Karpas-422 (cell line): ENCODE measurements around the gene TEX13D. TPM values are rescaled to one million over a fixed set of nuclear protein-coding genes. Genes with fewer than 3 reads are reported as not detected.
"Not testable (repeated sequence)": the region's sequence is repeated elsewhere in the genome, so short reads cannot be mapped to it uniquely, and the experiment has no call there.

Experiments
- DNase-seq: peaks from one replicate; pipeline ENCODE4 v3.0.0-alpha.2; 2015
- H2AFZ ChIP-seq: fragments of 200-600 bp; sonication (generic); 2 replicates; pipeline ENCODE4 v1.6.1; 2014; ENCODE audit warnings: antibody characterized with exemption, low read length, mixed read lengths
- H3K27ac ChIP-seq: fragments of 200-600 bp; sonication (generic); 2 replicates; pipeline ENCODE4 v1.5.1; 2014; ENCODE audit warnings: mild to moderate bottlenecking, low read length, moderate library complexity
- H3K27me3 ChIP-seq: fragments of 200-600 bp; sonication (generic); 2 replicates; pipeline ENCODE4 v1.6.1; 2014; ENCODE audit warnings: low read length, mixed read lengths
- H3K36me3 ChIP-seq: fragments of 200-600 bp; sonication (generic); 2 replicates; pipeline ENCODE4 v1.6.1; 2014; ENCODE audit warnings: low read length, mixed read lengths; ENCODE audit not compliant: insufficient read depth
- H3K4me1 ChIP-seq: fragments of 200-600 bp; sonication (generic); 2 replicates; pipeline ENCODE4 v1.6.1; 2014; ENCODE audit warnings: mild to moderate bottlenecking, low read length, mixed read lengths
- H3K4me2 ChIP-seq: fragments of 200-600 bp; sonication (generic); 2 replicates; pipeline ENCODE4 v1.6.1; 2014; ENCODE audit warnings: low read length, low read depth, mild to moderate bottlenecking; ENCODE audit not compliant: poor library complexity, severe bottlenecking
- H3K4me3 ChIP-seq: fragments of 200-600 bp; sonication (generic); 2 replicates; pipeline ENCODE4 v1.5.1; 2014; ENCODE audit warnings: mild to moderate bottlenecking, antibody characterized with exemption, low read length, mixed read lengths
- H3K79me2 ChIP-seq: fragments of 200-600 bp; sonication (generic); 2 replicates; pipeline ENCODE4 v1.6.1; 2014; ENCODE audit warnings: mild to moderate bottlenecking, low read length, mixed read lengths
- H3K9ac ChIP-seq: fragments of 200-600 bp; sonication (generic); 2 replicates; pipeline ENCODE4 v1.6.0; 2014; ENCODE audit warnings: low read length
- H3K9me2 ChIP-seq: fragments of 200-600 bp; sonication (generic), shearing (Covaris generic); replicated peaks from 2 replicates; pipeline ENCODE4 v1.6.0; 2014; ENCODE audit warnings: mild to moderate bottlenecking, low read length, moderate library complexity; ENCODE audit not compliant: insufficient read depth
- H3K9me3 ChIP-seq: fragments of 300-700, 200-600 bp; sonication (generic); 2 replicates; pipeline ENCODE4 v1.6.1; 2014; ENCODE audit warnings: low read length, mixed read lengths
- H4K20me1 ChIP-seq: fragments of 200-600 bp; sonication (generic); 2 replicates; pipeline ENCODE4 v1.6.1; 2014; ENCODE audit warnings: mild to moderate bottlenecking, antibody characterized with exemption, low read length, low read depth; ENCODE audit not compliant: insufficient read depth
- total RNA-seq: library from RNA; depleted of rRNA; stranded (reverse); fragments of >200 nt; shearing (Covaris generic); gene quantifications from 2 replicates; pipeline ENCODE4 v1.2.3, GENCODE V29; 2014; ENCODE audit warnings: low replicate concordance; rRNA removed

The TEX13D gene
- 0.82 and 2.0 TPM in 2 replicates for total RNA-seq

DNA sequence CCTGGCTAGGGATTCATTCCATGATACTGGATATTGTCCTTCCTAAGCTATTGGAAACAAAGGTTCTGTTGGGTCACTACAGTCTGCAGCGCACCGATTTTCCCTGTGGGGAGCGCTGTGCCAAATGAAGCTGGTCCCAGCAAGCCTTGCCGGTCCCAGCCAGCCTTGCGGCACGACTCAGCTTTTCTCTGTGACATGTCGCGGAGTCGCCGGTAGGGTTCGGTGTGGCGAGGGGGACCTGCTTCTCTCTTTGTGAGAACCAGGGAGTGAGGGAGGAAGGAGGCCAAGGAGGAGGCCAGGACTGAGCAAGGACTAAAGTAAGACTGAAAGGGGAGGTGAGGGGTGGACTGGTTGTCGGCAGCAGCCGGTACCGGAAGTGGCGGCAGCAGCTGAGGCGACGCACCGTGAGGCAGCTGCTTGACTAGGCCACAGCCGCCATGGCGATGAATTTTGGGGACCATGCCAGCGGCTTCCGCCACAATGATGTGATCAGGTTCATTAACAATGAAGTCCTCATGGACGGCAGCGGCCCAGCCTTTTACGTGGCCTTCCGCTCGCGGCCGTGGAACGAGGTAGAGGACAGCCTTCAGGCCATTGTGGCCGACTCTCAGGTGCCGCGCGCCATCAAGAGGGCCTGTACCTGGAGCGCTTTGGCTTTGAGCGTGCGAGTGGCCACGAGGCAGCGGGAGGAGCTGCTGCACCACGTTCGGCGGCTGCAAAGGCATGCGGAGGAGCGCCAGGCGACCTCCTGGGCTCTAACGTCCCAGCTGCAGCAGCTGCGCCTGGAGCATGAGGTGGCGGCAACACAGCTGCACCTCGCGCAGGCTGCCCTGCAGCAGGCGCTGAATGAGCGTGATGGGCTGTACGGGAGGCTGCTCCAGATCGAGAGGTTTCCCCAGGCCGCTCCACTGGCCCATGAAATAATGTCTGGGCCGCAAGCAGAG lies at the start of gene TEX13D:
TEX13D (plus strand) TSS at position 180 of the 944 bp plus-strand sequence; CDS start at position 438, 258 bp downstream.
- H3K4me3 ChIP-seq = no peak within 1 kb of the TSS

DNA sequence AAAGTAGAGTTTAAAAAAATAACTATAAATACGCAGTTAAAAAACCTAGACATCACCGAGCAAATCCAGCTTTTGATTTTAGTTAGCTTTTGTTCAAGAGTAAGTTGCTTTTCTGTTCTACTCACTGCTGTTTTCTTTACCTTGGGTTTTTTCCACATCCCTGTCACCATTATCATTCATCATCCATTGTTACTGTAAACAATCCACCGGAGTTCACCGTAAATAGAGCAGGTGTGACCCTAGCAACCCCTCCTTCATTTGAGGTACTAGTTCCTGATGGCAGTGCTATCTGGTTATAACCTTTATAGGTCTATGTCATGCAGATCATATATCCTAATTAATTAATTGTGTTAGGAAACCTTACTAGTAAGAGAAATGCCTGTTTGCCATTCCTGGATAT lies 43.0 kb upstream of the TEX13D start:
- H4K20me1 ChIP-seq = no peaks in the 10 kb centered on the region
- no peaks in the 10 kb centered on the region for H3K79me2 ChIP-seq
- H3K9ac ChIP-seq = no peak overlapping the region
- H3K27ac ChIP-seq = no peak overlapping the region
- H3K4me1 ChIP-seq = no peaks in the 10 kb centered on the region
- H3K36me3 ChIP-seq = no peaks in the 10 kb centered on the region
- H3K4me2 ChIP-seq = no peak overlapping the region
- DNase-seq = no peak
- no peak overlapping the region for H3K4me3 ChIP-seq
- no peaks in the 10 kb centered on the region for H3K9me2 ChIP-seq
- no peaks in the 10 kb centered on the region for H3K27me3 ChIP-seq
- no peak overlapping the region for H2AFZ ChIP-seq
- no peaks in the 10 kb centered on the region for H3K9me3 ChIP-seq

More for the DNA sequence above, at the start of gene TEX13D:
- Histone ChIP-seq H3K9me2 (no peaks in the 10 kb centered on the region), H3K27me3 (no peaks in the 10 kb centered on the region), H2AFZ (no peak within 1 kb of the TSS), H3K36me3 (no peaks in the 10 kb centered on the region), H3K9me3 (no peaks in the 10 kb centered on the region), H3K9ac (no peak within 1 kb of the TSS), H3K27ac (no peak within 1 kb of the TSS), H3K4me2 (no peak within 1 kb of the TSS), H3K79me2 (no peaks in the 10 kb centered on the region), H4K20me1 (no peaks in the 10 kb centered on the region), H3K4me1 (peaks cover 25% of the 10 kb centered on the region)
- no peak for DNase-seq

DNA sequence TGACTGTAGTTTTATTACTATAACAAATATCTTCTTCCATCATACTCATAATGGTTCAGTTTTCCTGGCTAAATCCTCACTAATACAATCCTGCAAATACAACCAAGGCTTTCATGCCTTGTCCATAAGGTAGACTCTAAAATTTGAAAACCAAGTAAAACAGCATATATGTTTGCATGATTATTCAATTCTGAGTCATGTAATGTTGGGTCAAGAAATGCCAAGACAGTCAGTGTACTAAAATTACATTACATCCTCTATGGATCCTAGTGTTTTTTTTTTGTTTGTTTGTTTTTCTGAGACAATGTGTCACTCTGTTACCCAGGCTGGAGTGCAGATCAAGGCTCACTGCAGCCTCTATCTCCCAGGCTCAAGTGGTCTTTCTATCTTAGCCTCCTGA lies 38.6 kb upstream of the TEX13D start:
- Histone ChIP-seq H3K9me3 (no peaks in the 10 kb centered on the region), H3K4me2 (no peak overlapping the region), H2AFZ (no peak overlapping the region), H3K4me1 (no peaks in the 10 kb centered on the region), H3K27me3 (no peaks in the 10 kb centered on the region), H3K9me2 (no peaks in the 10 kb centered on the region), H3K79me2 (no peaks in the 10 kb centered on the region), H3K9ac (no peak overlapping the region), H4K20me1 (no peaks in the 10 kb centered on the region), H3K36me3 (no peaks in the 10 kb centered on the region), H3K27ac (no peak overlapping the region), H3K4me3 (no peak overlapping the region)
- DNase-seq = no peak

DNA sequence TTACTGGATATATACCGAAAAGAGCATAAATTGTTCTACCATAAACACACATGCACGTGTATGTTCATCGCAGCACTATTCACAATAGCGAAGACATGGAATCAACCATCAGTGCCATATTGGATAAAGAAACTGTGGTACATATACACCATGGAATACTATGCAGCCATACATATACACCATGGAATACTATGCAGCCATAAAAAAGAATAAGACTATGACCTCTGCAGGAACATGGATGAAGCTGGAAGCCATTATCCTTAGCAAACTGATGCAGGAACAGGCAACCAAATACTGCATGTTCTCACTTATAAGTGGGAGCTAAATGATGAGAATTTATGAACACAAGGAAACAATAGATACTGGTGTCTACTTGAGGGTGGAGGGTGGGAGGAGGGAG lies 33.1 kb upstream of the TEX13D start:
- not testable (repeated sequence) for H3K9me3 ChIP-seq, H2AFZ ChIP-seq, H3K9ac ChIP-seq, H4K20me1 ChIP-seq, H3K27ac ChIP-seq, H3K36me3 ChIP-seq, H3K4me2 ChIP-seq, H3K9me2 ChIP-seq, DNase-seq, H3K4me1 ChIP-seq, H3K79me2 ChIP-seq, H3K4me3 ChIP-seq, H3K27me3 ChIP-seq

DNA sequence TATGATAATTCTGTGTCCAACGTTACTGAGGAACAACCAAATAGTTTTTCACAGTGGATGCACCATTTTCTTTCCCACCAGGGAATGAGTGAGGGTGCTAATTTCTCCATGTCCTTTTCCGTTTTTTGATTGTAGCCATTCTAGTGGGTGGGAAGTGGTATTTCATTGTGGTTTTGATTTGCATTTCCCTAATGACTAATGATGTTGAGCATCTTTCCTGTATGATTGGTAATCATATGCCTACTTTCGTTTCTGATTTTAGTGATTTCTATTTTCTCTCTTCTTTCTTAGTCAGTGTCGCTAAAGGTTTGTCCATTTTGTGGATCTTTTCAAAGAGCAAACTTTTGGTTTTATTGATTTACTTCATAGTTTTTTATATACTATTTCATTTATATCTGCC lies 32.1 kb upstream of the TEX13D start:
- H2AFZ ChIP-seq = no peak overlapping the region
- no peak overlapping the region for H3K9ac ChIP-seq
- no peaks in the 10 kb centered on the region for H3K9me2 ChIP-seq
- no peak overlapping the region for H3K27ac ChIP-seq
- no peak overlapping the region for H3K4me3 ChIP-seq
- H3K79me2 ChIP-seq = no peaks in the 10 kb centered on the region
- peak overlapping the region; percentile 6 for H3K4me2 ChIP-seq
- H4K20me1 ChIP-seq = no peaks in the 10 kb centered on the region
- no peak for DNase-seq
- H3K36me3 ChIP-seq = no peaks in the 10 kb centered on the region
- H3K4me1 ChIP-seq = no peaks in the 10 kb centered on the region
- no peaks in the 10 kb centered on the region for H3K9me3 ChIP-seq
- no peaks in the 10 kb centered on the region for H3K27me3 ChIP-seq

DNA sequence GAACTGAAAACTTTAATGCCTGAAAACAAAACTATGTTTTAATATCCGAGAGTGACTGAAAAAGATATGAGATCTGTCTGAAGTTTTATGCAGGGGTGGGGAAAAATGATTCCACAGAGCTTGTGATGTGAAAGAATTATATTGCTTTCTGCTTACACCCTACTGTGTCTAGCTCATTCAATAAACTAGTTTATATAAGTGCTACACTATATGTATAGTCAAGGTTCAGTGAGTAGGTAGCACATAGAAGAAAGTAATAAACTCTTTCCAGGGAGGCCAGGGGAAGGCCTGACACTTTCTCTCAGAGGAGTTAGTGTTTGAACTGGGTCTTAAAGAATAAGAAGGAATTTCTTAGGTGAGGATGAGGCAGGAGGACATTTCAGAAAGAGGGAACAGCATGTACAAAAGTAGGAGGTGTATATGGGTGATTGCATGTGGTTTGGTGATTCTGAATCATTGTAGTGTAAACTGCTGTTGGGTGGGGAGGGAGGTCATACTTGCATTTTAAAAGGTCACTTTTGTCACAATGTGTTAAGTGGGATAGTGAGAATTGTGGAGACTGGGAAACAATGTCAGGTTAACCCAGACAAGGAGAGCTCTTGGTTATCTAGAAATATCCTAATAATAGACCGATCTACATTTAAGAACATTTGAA lies 25.1 kb upstream of the TEX13D start:
- H3K27ac ChIP-seq = no peak overlapping the region
- no peak overlapping the region for H2AFZ ChIP-seq
- DNase-seq = no peak
- no peaks in the 10 kb centered on the region for H3K9me2 ChIP-seq
- H3K79me2 ChIP-seq = no peaks in the 10 kb centered on the region
- H3K9me3 ChIP-seq = no peaks in the 10 kb centered on the region
- no peak overlapping the region for H3K4me3 ChIP-seq
- H3K27me3 ChIP-seq = no peaks in the 10 kb centered on the region
- H3K9ac ChIP-seq = no peak overlapping the region
- H4K20me1 ChIP-seq = no peaks in the 10 kb centered on the region
- H3K36me3 ChIP-seq = no peaks in the 10 kb centered on the region
- no peak overlapping the region for H3K4me2 ChIP-seq
- no peaks in the 10 kb centered on the region for H3K4me1 ChIP-seq

DNA sequence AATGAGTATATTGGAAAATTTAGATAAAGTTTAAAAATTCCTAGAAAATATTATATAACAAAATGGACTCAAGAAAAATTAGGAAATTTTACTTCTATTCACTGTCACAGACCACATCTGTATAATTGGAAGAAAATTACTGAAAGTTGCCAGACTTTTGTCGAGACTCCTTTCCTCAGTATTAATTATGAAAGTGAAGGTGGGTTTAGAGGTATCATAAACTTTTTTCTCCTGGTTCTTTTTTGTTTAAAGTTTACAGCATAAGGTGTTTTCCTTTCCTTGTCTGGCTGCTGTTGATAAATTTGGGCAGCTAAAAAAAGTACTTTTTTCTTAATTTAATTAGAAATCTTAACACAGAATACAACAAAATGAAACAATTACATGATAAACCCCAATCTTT lies 6.7 kb upstream of the TEX13D start:
- Histone ChIP-seq H3K27ac (no peak overlapping the region), H3K9ac (no peak overlapping the region), H4K20me1 (no peaks in the 10 kb centered on the region), H2AFZ (no peak overlapping the region), H3K27me3 (no peaks in the 10 kb centered on the region), H3K9me2 (no peaks in the 10 kb centered on the region), H3K4me1 (no peaks in the 10 kb centered on the region), H3K79me2 (no peaks in the 10 kb centered on the region), H3K36me3 (no peaks in the 10 kb centered on the region), H3K9me3 (no peaks in the 10 kb centered on the region), H3K4me3 (no peak overlapping the region), H3K4me2 (no peak overlapping the region)
- DNase-seq = no peak

DNA sequence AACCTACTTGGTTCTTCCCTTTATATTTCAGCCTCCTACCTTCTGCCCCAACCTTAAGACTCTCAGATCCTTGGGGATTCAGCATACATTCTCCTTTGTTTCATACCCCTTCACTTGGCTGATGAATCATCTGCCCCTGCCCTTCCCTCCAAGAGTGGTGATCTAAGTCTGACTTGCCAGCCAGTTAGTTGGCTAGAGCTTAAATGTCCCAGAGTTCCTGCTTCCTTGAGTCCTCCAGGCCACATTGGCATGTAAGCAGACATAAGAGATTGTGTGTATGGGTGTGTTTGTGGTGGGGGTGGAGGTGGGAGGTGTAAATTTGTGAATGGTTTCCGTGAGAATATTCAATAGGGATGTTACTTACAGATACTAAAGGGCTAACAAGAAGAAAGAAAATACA lies 3.7 kb upstream of the TEX13D start:
- peaks cover 5% of the 10 kb centered on the region for H3K4me1 ChIP-seq
- DNase-seq = no peak
- H3K27ac ChIP-seq = no peak overlapping the region
- H3K79me2 ChIP-seq = no peaks in the 10 kb centered on the region
- H3K36me3 ChIP-seq = no peaks in the 10 kb centered on the region
- H3K4me2 ChIP-seq = no peak overlapping the region
- no peaks in the 10 kb centered on the region for H3K9me3 ChIP-seq
- H3K9me2 ChIP-seq = no peaks in the 10 kb centered on the region
- H3K9ac ChIP-seq = no peak overlapping the region
- no peaks in the 10 kb centered on the region for H4K20me1 ChIP-seq
- no peak overlapping the region for H3K4me3 ChIP-seq
- no peaks in the 10 kb centered on the region for H3K27me3 ChIP-seq
- no peak overlapping the region for H2AFZ ChIP-seq
